HCT116 (cell line): Measurements from ENCODE around the gene ERP27. TPM values are rescaled to one million over a fixed set of nuclear protein-coding genes. Genes with fewer than 3 reads are reported as not detected.

ENCODE experiments used
- ATAC-seq: fragments of 200-7000 bp; cut with Tn5 transposase; 2 replicates; pipeline ENCODE4 v1.9.1; 2020; ENCODE audit warnings: mild to moderate bottlenecking, moderate library complexity
- BruUV-seq: library from RNA; stranded (reverse); fragments of 400-500 nt; replicated peaks from 2 replicates; lab custom pipeline; 2021; lab: Mats Ljungman, UMichigan
- CTCF ChIA-PET: fragments of 300-600 bp; sonication (Branson Sonifier 250); formaldehyde crosslinking; loops from one replicate; lab custom pipeline; 2021; ENCODE audit warnings: antibody characterized with exemption; lab: Charles Lee
- POLR2A ChIA-PET: fragments of 300-600, 350-600 bp; sonication (Branson Sonifier 250); formaldehyde crosslinking; loops from one replicate; lab custom pipeline; 2021; ENCODE audit warnings: antibody characterized with exemption; lab: Charles Lee
- RAD21 ChIA-PET, 2 experiments: fragments of 300-600 bp; sonication (Branson Sonifier 250); formaldehyde crosslinking; loops; one replicate each; lab custom pipeline; 2023; ENCODE audit warnings: low total read pairs in 2 of 2; ENCODE audit not compliant: uncharacterized antibody in 2 of 2, unreplicated experiment in 2 of 2, low non-redundant PET in 1 of 2; lab: Charles Lee
- DNase-seq: peaks from one replicate; pipeline ENCODE4 v3.0.0-alpha.2; 2010; ENCODE audit warnings: low read depth, low spot score
- H2AFZ ChIP-seq: fragments of 200-600 bp; shearing (Covaris generic), sonication (generic); 2 replicates; pipeline ENCODE4 v1.6.1; 2017; ENCODE audit warnings: low read depth, mixed run types, mixed read lengths, antibody characterized with exemption, low read length; ENCODE audit not compliant: poor library complexity, severe bottlenecking
- H3K27ac ChIP-seq: 2 replicates; pipeline ENCODE4 v1.5.1; 2012; ENCODE audit warnings: low read depth, low read length
- H3K27me3 ChIP-seq: fragments of 200-600 bp; sonication (generic); 2 replicates; pipeline ENCODE4 v1.6.1; 2016; ENCODE audit warnings: mixed run types, low read length, mixed read lengths; ENCODE audit not compliant: insufficient read depth
- H3K36me3 ChIP-seq, 2 experiments: fragments of 200-500 bp in 1 of 2; fragments of 200-600 bp in 1 of 2; sonication (Bioruptor generic) in 1 of 2; sonication (generic) in 1 of 2; 2 replicates each; pipeline versions ENCODE4 v1.5.1 to v1.6.1; 2014 to 2016; ENCODE audit warnings: low read length in 2 of 2, inconsistent platforms in 1 of 2, mixed read lengths in 1 of 2, mixed run types in 1 of 2; ENCODE audit not compliant: insufficient read depth in 2 of 2, control insufficient read depth in 1 of 2
- H3K4me1 ChIP-seq, 2 experiments: fragments of 200-600 bp in 1 of 2; sonication (generic) in 1 of 2; 2 replicates each; pipeline versions ENCODE4 v1.5.1 to v1.6.1; 2012 to 2017; ENCODE audit warnings: low read length in 2 of 2, inconsistent platforms in 1 of 2, mild to moderate bottlenecking in 1 of 2, mixed read lengths in 1 of 2, mixed run types in 1 of 2, moderate library complexity in 1 of 2; ENCODE audit not compliant: insufficient read depth in 2 of 2, control insufficient read depth in 1 of 2
- H3K4me2 ChIP-seq: fragments of 200-600 bp; sonication (generic); 2 replicates; pipeline ENCODE4 v1.6.1; 2017; ENCODE audit warnings: mixed run types, low read length, mixed read lengths
- H3K4me3 ChIP-seq, 2 experiments: fragments of 200-600 bp in 1 of 2; sonication (generic) in 1 of 2; replicated peaks in 1 of 2; 2 replicates each; pipeline ENCODE4 v1.5.1; 2011 to 2016; ENCODE audit warnings: low read length in 2 of 2, control low read depth in 1 of 2, low read depth in 1 of 2, mild to moderate bottlenecking in 1 of 2, mixed read lengths in 1 of 2, mixed run types in 1 of 2
- H3K79me2 ChIP-seq: fragments of 200-600 bp; sonication (generic); 2 replicates; pipeline ENCODE4 v1.6.1; 2017; ENCODE audit warnings: mild to moderate bottlenecking, mixed run types, low read length, moderate library complexity, mixed read lengths; ENCODE audit not compliant: insufficient read depth
- H3K9ac ChIP-seq: fragments of 200-600 bp; sonication (generic); 2 replicates; pipeline ENCODE4 v1.6.1; 2016; ENCODE audit warnings: low read length, mixed read lengths
- H3K9me2 ChIP-seq: fragments of 200-600 bp; sonication (generic), shearing (Covaris generic); 2 replicates; pipeline ENCODE4 v1.6.1; 2017; ENCODE audit warnings: mixed run types, mild to moderate bottlenecking, moderate library complexity; ENCODE audit not compliant: insufficient read depth
- H3K9me3 ChIP-seq, 2 experiments: fragments of 200-500 bp in 1 of 2; fragments of 200-600 bp in 1 of 2; sonication (Bioruptor generic) in 1 of 2; sonication (generic) in 1 of 2; 2 replicates each; pipeline ENCODE4 v1.6.1; 2014 to 2017; ENCODE audit warnings: low read length in 2 of 2, mixed read lengths in 2 of 2, inconsistent platforms in 1 of 2, low read depth in 1 of 2, mild to moderate bottlenecking in 1 of 2, mixed run types in 1 of 2, moderate library complexity in 1 of 2; ENCODE audit not compliant: control insufficient read depth in 1 of 2, insufficient read depth in 1 of 2
- H4K20me1 ChIP-seq: fragments of 200-600 bp; sonication (generic), shearing (Covaris generic); 2 replicates; pipeline ENCODE4 v1.6.1; 2017; ENCODE audit warnings: mixed run types, mild to moderate bottlenecking, moderate library complexity; ENCODE audit not compliant: insufficient read depth
- EGR1 ChIP-seq: IDR thresholded peaks from 2 replicates; pipeline ENCODE4 v1.6.1; 2012; ENCODE audit warnings: low read depth
- EZH2 ChIP-seq: fragments of 200-600 bp; sonication (generic); IDR thresholded peaks from 2 replicates; pipeline ENCODE4 v1.6.1; 2017; ENCODE audit warnings: antibody characterized with exemption, mixed run types
- EZH2phosphoT487 ChIP-seq: fragments of 200-600 bp; IDR thresholded peaks from 2 replicates; pipeline ENCODE4 v1.6.1; 2018; ENCODE audit warnings: antibody characterized with exemption, borderline replicate concordance
- SP1 ChIP-seq: IDR thresholded peaks from 2 replicates; pipeline ENCODE4 v1.6.1; 2012; ENCODE audit warnings: low read depth
- ZBTB33 ChIP-seq: IDR thresholded peaks from 2 replicates; pipeline ENCODE4 v1.6.1; 2011; ENCODE audit warnings: mild to moderate bottlenecking, low read length, moderate library complexity; ENCODE audit not compliant: insufficient replicate concordance; ENCODE audit errors: extremely low read depth
- intact Hi-C: fragments of 100-400 bp; cut with micrococcal nuclease; formaldehyde crosslinking; loops from 2 replicates; pipeline ENCODE4 v1.10.0; 2022
- total RNA-seq: library from RNA; stranded (reverse); gene quantifications from one replicate; pipeline ENCODE4 v1.2.1, GENCODE V29; 2021; ENCODE audit not compliant: unreplicated experiment
- TF ChIP-seq, protein P1 (sequence below): IDR thresholded peaks from 2 replicates; pipeline ENCODE4 v1.6.1; 2012; ENCODE audit warnings: low read depth

The ERP27 gene
- total RNA-seq, 1 experiment from 2014 or later, result 0.39 TPM

DNA sequence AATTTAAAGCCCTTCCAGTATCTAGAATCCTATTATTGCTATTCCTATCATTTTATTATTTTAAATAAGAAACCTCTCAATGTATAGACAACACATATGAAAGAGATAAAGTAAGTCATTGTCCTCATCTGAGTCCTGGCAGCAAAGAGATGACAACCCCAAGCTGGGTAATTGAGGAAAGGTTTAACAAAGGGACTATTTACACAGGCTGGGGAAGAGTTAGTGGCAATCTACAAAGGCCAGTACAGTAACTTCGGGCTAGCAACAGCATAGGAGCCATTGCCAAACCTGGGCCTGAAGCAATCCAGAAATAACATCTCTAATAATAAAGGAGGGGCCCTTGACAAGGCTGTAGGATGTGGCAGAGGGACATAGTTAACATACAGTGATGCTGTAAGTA, 45.7 kb upstream of the ERP27 start:
- no peaks in the 10 kb centered on the region for H3K9me3 ChIP-seq
- no peak overlapping the region for H3K4me2 ChIP-seq
- intact Hi-C loops, result no loop called here
- TF ChIP-seq, protein P1, sequence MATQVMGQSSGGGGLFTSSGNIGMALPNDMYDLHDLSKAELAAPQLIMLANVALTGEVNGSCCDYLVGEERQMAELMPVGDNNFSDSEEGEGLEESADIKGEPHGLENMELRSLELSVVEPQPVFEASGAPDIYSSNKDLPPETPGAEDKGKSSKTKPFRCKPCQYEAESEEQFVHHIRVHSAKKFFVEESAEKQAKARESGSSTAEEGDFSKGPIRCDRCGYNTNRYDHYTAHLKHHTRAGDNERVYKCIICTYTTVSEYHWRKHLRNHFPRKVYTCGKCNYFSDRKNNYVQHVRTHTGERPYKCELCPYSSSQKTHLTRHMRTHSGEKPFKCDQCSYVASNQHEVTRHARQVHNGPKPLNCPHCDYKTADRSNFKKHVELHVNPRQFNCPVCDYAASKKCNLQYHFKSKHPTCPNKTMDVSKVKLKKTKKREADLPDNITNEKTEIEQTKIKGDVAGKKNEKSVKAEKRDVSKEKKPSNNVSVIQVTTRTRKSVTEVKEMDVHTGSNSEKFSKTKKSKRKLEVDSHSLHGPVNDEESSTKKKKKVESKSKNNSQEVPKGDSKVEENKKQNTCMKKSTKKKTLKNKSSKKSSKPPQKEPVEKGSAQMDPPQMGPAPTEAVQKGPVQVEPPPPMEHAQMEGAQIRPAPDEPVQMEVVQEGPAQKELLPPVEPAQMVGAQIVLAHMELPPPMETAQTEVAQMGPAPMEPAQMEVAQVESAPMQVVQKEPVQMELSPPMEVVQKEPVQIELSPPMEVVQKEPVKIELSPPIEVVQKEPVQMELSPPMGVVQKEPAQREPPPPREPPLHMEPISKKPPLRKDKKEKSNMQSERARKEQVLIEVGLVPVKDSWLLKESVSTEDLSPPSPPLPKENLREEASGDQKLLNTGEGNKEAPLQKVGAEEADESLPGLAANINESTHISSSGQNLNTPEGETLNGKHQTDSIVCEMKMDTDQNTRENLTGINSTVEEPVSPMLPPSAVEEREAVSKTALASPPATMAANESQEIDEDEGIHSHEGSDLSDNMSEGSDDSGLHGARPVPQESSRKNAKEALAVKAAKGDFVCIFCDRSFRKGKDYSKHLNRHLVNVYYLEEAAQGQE, result no peak
- TF ChIP-seq EZH2phosphoT487, result no peak
- no peak for TF ChIP-seq EGR1
- no peak for TF ChIP-seq EZH2
- no peak for TF ChIP-seq SP1
- TF ChIP-seq ZBTB33, result no peak
- ChIA-PET POLR2A (no interaction called here), RAD21 (interaction anchor here in 1 of 2 experiments (0.6 kb wide), 1 partner anchor 12 kb away, joined by 3 read pairs; no protein-coding TSS in a partner anchor), CTCF (interaction anchor here (1.0 kb wide), 1 partner anchor 11 kb away, joined by 3 read pairs; no protein-coding TSS in a partner anchor)
- no peak overlapping the region for H3K4me3 ChIP-seq
- no peaks in the 10 kb centered on the region for H3K9me2 ChIP-seq
- DNase-seq (no peak), ATAC-seq (no peak)
- BruUV-seq, result no TSS peak
- H3K27ac ChIP-seq, result no peak overlapping the region
- H4K20me1 ChIP-seq, result no peaks in the 10 kb centered on the region
- no peak overlapping the region for H2AFZ ChIP-seq
- no peaks in the 10 kb centered on the region for H3K36me3 ChIP-seq
- no peaks in the 10 kb centered on the region for H3K79me2 ChIP-seq
- no peaks in the 10 kb centered on the region for H3K27me3 ChIP-seq
- H3K4me1 ChIP-seq, result no peaks in the 10 kb centered on the region
- no peak overlapping the region for H3K9ac ChIP-seq
